Natural killer cell (primary cell): ENCODE measurements around the gene CDHR3. TPM values are rescaled to one million over a fixed set of nuclear protein-coding genes. Genes with fewer than 3 reads are reported as not detected.

Experiments
- ATAC-seq, 3 donors: fragments of 150-1000 bp in 2 of 3; fragments of 200-7000 bp in 1 of 3; cut with Tn5 transposase; 1 replicate in 1 of 3; 2 replicates in 2 of 3; pipeline ENCODE4 v1.10.0; 2021; ENCODE audit warnings: mild to moderate bottlenecking in 2 of 3, moderate library complexity in 2 of 3
- DNase-seq, 2 donors: peaks; one replicate each; pipeline versions ENCODE4 v3.0.0 to v3.0.0-alpha.2; 2013 to 2021; ENCODE audit warnings: mixed read lengths in 1 of 2
- H3K27ac ChIP-seq: one replicate; pipeline ENCODE4 v1.5.1; 2013; ENCODE audit warnings: mild to moderate bottlenecking, low read length
- H3K27me3 ChIP-seq: one replicate; pipeline ENCODE4 v1.6.1; 2013; ENCODE audit warnings: low read length; ENCODE audit not compliant: control insufficient read depth, insufficient read depth
- H3K36me3 ChIP-seq: one replicate; pipeline ENCODE4 v1.6.1; 2013; ENCODE audit warnings: low read length; ENCODE audit not compliant: control insufficient read depth, insufficient read depth
- H3K4me1 ChIP-seq: one replicate; pipeline ENCODE4 v1.6.1; 2013; ENCODE audit warnings: low read length; ENCODE audit not compliant: control insufficient read depth, insufficient read depth
- H3K4me3 ChIP-seq: one replicate; pipeline ENCODE4 v1.5.1; 2013; ENCODE audit warnings: low read length
- H3K9me3 ChIP-seq: one replicate; pipeline ENCODE4 v1.6.1; 2013; ENCODE audit warnings: low read length; ENCODE audit not compliant: control insufficient read depth, insufficient read depth
- H3K27ac Mint-ChIP-seq, 2 donors: one replicate each; pipeline ENCODE4 v1.8.0; 2022; ENCODE audit warnings: mild to moderate bottlenecking in 2 of 2, mixed read lengths in 2 of 2, moderate library complexity in 1 of 2
- H3K27me3 Mint-ChIP-seq, 2 donors: one replicate each; pipeline ENCODE4 v1.8.0; 2022; ENCODE audit warnings: low read depth in 2 of 2, mixed read lengths in 2 of 2
- H3K36me3 Mint-ChIP-seq: one replicate; pipeline ENCODE4 v1.8.0; 2022; ENCODE audit warnings: mixed read lengths
- H3K4me1 Mint-ChIP-seq, 2 donors: one replicate each; pipeline ENCODE4 v1.8.0; 2022; ENCODE audit warnings: mixed read lengths in 2 of 2
- H3K4me3 Mint-ChIP-seq: one replicate; pipeline ENCODE4 v1.8.0; 2022; ENCODE audit warnings: mild to moderate bottlenecking, moderate library complexity, mixed read lengths
- H3K9me3 Mint-ChIP-seq, 2 donors: one replicate each; pipeline ENCODE4 v1.8.0; 2022; ENCODE audit warnings: mixed read lengths in 2 of 2
- WGBS: methylation state at CpG from one replicate; pipeline ENCODE4 v1.1.7; 2013; ENCODE audit warnings: missing lambda C conversion rate; ENCODE audit not compliant: insufficient coverage; 5-methylcytosine and 5-hydroxymethylcytosine counted together
- intact Hi-C: fragments of 100-400 bp; cut with micrococcal nuclease; formaldehyde crosslinking; loops from one replicate; pipeline ENCODE4 v1.14.2; 2022
- total RNA-seq, 4 donors: library from RNA; stranded (reverse); fragments of 120-200 nt in 1 of 4; gene quantifications; one replicate each; pipeline versions ENCODE4 v1.2.3 to v1.2.4, GENCODE V29; 2013 to 2022
- TF ChIP-seq, protein P1 (sequence below): fragments of 200-600 bp; IDR thresholded peaks from one replicate; pipeline ENCODE4 v1.8.0; 2022; ENCODE audit warnings: antibody characterized with exemption

Gene CDHR3
- total RNA-seq, 3 donors from 2014 or later (not counting 1 experiment from before 2014, with no cell fraction given), result 9.2 to 12.4 (median 10.2) TPM

- H3K4me3 Mint-ChIP-seq, result peak overlapping the region; percentile 73
- DNase-seq, result no peak
- no peaks in the 10 kb centered on the region for H3K9me3 Mint-ChIP-seq
- 53% methylated on average over 8 of the region's 9 CpGs for WGBS
- H3K27ac Mint-ChIP-seq, result peak overlapping the region; percentile 83 to 86
- H3K4me3 ChIP-seq, result no peak overlapping the region
- TF ChIP-seq, protein P1, sequence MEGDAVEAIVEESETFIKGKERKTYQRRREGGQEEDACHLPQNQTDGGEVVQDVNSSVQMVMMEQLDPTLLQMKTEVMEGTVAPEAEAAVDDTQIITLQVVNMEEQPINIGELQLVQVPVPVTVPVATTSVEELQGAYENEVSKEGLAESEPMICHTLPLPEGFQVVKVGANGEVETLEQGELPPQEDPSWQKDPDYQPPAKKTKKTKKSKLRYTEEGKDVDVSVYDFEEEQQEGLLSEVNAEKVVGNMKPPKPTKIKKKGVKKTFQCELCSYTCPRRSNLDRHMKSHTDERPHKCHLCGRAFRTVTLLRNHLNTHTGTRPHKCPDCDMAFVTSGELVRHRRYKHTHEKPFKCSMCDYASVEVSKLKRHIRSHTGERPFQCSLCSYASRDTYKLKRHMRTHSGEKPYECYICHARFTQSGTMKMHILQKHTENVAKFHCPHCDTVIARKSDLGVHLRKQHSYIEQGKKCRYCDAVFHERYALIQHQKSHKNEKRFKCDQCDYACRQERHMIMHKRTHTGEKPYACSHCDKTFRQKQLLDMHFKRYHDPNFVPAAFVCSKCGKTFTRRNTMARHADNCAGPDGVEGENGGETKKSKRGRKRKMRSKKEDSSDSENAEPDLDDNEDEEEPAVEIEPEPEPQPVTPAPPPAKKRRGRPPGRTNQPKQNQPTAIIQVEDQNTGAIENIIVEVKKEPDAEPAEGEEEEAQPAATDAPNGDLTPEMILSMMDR, result no peak
- H3K9me3 ChIP-seq, result no peaks in the 10 kb centered on the region
- ATAC-seq, result no peak
- no peaks in the 10 kb centered on the region for H3K36me3 Mint-ChIP-seq
- peak overlapping the region; percentile 88 for H3K27ac ChIP-seq
- intact Hi-C loops, result loop anchor here (2.0 kb wide), 1 partner anchor 39 kb away; no protein-coding TSS in a partner anchor
- H3K27me3 ChIP-seq, result no peaks in the 10 kb centered on the region
- peaks cover 39 to 47% of the 10 kb centered on the region in 2 donors for H3K4me1 Mint-ChIP-seq
- peaks cover 8 to 30% of the 10 kb centered on the region in 2 donors for H3K27me3 Mint-ChIP-seq
- no peaks in the 10 kb centered on the region for H3K36me3 ChIP-seq
- peaks cover 59% of the 10 kb centered on the region for H3K4me1 ChIP-seq
These were observed 109.1 kb downstream of the CDHR3 start for GRCh38 chr7:106071999-106072714.

GRCh38 chr7:106072715-106073091 lies 109.6 kb downstream of the CDHR3 start:
- Mint-ChIP-seq H3K27ac (peak overlapping the region in 1 of 2 donors; percentile 86), H3K9me3 (no peaks in the 10 kb centered on the region), H3K4me1 (peaks cover 39 to 50% of the 10 kb centered on the region in 2 donors), H3K27me3 (peaks cover 8 to 29% of the 10 kb centered on the region in 2 donors), H3K4me3 (no peak overlapping the region), H3K36me3 (no peaks in the 10 kb centered on the region)
- Histone ChIP-seq H3K4me3 (no peak overlapping the region), H3K27me3 (no peaks in the 10 kb centered on the region), H3K4me1 (peaks cover 59% of the 10 kb centered on the region), H3K9me3 (no peaks in the 10 kb centered on the region), H3K36me3 (no peaks in the 10 kb centered on the region), H3K27ac (peak overlapping the region; percentile 88)
- TF ChIP-seq, protein P1, result no peak
- no peak for ATAC-seq
- WGBS, result 80% methylated on average over 4 of the region's 4 CpGs
- no peak for DNase-seq
- intact Hi-C loops, result no loop called here

- H3K9me3 Mint-ChIP-seq, result no peaks in the 10 kb centered on the region
- peak overlapping the region; percentile 16 for H3K27ac ChIP-seq
- intact Hi-C loops, result no loop called here
- no peak overlapping the region for H3K4me3 Mint-ChIP-seq
- DNase-seq, result no peak
- no peak for ATAC-seq
- H3K36me3 ChIP-seq, result no peaks in the 10 kb centered on the region
- no peak overlapping the region for H3K4me3 ChIP-seq
- H3K27me3 ChIP-seq, result no peaks in the 10 kb centered on the region
- peaks cover 59% of the 10 kb centered on the region for H3K4me1 ChIP-seq
- H3K27ac Mint-ChIP-seq, result no peak overlapping the region
- H3K36me3 Mint-ChIP-seq, result no peaks in the 10 kb centered on the region
- H3K9me3 ChIP-seq, result no peaks in the 10 kb centered on the region
- H3K4me1 Mint-ChIP-seq, result peaks cover 39 to 50% of the 10 kb centered on the region in 2 donors
- TF ChIP-seq, protein P1, result no peak
- H3K27me3 Mint-ChIP-seq, result peaks cover 6 to 29% of the 10 kb centered on the region in 2 donors
- WGBS, result 96% methylated on average over 3 of the region's 3 CpGs
These were observed 110.6 kb downstream of the CDHR3 start for GRCh38 chr7:106073701-106074100.

DNA sequence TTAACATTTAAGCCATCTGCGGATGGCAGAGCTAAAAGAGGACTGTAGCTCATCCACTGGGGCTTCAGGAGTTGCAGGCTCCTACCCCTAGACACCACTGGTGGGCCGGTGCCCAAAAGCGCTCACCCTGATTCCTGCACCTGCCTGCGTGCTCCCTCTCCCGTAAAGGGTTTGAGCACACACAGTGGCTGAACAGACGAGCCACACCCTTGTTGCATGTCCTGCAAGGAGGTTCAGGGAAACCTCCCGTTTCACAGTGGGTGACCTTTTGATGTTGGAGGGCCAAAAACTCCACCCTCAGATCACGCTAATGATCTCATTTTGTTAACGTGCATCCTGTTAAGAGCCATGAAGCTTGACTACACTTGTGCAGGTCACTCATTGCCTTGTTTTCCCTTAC lies 111.2 kb downstream of the CDHR3 start:
- Mint-ChIP-seq H3K9me3 (no peaks in the 10 kb centered on the region), H3K36me3 (no peaks in the 10 kb centered on the region), H3K4me1 (peaks cover 37 to 47% of the 10 kb centered on the region in 2 donors), H3K27me3 (peaks cover 9 to 29% of the 10 kb centered on the region in 2 donors), H3K27ac (no peak overlapping the region), H3K4me3 (no peak overlapping the region)
- ATAC-seq (no peak), DNase-seq (no peak)
- Histone ChIP-seq H3K4me1 (peaks cover 55% of the 10 kb centered on the region), H3K27ac (peak overlapping the region; percentile 16), H3K4me3 (no peak overlapping the region), H3K27me3 (no peaks in the 10 kb centered on the region), H3K36me3 (no peaks in the 10 kb centered on the region), H3K9me3 (no peaks in the 10 kb centered on the region)
- intact Hi-C loops, result no loop called here
- TF ChIP-seq, protein P1, result no peak
- WGBS, result 67% methylated on average over 9 of the region's 9 CpGs
